ENCODE results near the gene CASKIN2.
"Not testable (repeated sequence)": the region's sequence is repeated elsewhere in the genome, so short reads cannot be mapped to it uniquely, and the experiment has no call there.

Gene CASKIN2

GRCh38 chr17:75459590-75460267 lies 55.6 kb downstream of the CASKIN2 start:
- Histone ChIP-seq H3K4me1 (ENCODE audit: control insufficient read depth in 5 of 5, insufficient read depth in 5 of 5, low read length in 5 of 5) (peaks cover 7 to 51% (median 45%) of the 10 kb centered on the region in 5 donors), H3K27me3 (ENCODE audit: control insufficient read depth in 5 of 5, insufficient read depth in 4 of 5, low read length in 5 of 5) (no peaks in the 10 kb centered on the region), H3K36me3 (ENCODE audit: control insufficient read depth in 5 of 5, insufficient read depth in 5 of 5, low read length in 5 of 5) (no peaks in the 10 kb centered on the region), H3K9me3 (ENCODE audit: control insufficient read depth in 5 of 5, low read length in 5 of 5) (no peaks in the 10 kb centered on the region), H3K27ac (ENCODE audit: low read depth, low read length) (peak overlapping the region; percentile 93), H3K4me3 (ENCODE audit: low read depth in 1 of 5, low read length in 5 of 5) (peak overlapping the region in 2 of 5 donors; percentile 7 to 15), H3K9ac (ENCODE audit: low read length in 5 of 5) (peak overlapping the region; percentile 23 to 80 (median 71))

- H3K9ac ChIP-seq (ENCODE audit: low read length in 5 of 5), result peak overlapping the region in 4 of 5 donors; percentile 66 to 80 (median 74)
- H3K9me3 ChIP-seq (ENCODE audit: control insufficient read depth in 5 of 5, low read length in 5 of 5), result no peaks in the 10 kb centered on the region
- peaks cover 7 to 51% (median 45%) of the 10 kb centered on the region in 5 donors for H3K4me1 ChIP-seq (ENCODE audit: control insufficient read depth in 5 of 5, insufficient read depth in 5 of 5, low read length in 5 of 5)
- H3K27me3 ChIP-seq (ENCODE audit: control insufficient read depth in 5 of 5, insufficient read depth in 4 of 5, low read length in 5 of 5), result no peaks in the 10 kb centered on the region
- H3K27ac ChIP-seq (ENCODE audit: low read depth, low read length), result peak overlapping the region; percentile 93
- H3K36me3 ChIP-seq (ENCODE audit: control insufficient read depth in 5 of 5, insufficient read depth in 5 of 5, low read length in 5 of 5), result no peaks in the 10 kb centered on the region
- H3K4me3 ChIP-seq (ENCODE audit: low read depth in 1 of 5, low read length in 5 of 5), result no peak overlapping the region
Observed at GRCh38 chr17:75459246-75459589, 56.1 kb downstream of the CASKIN2 start.

GRCh38 chr17:75457047-75457654 lies 58.2 kb downstream of the CASKIN2 start:
- no peaks in the 10 kb centered on the region for H3K36me3 ChIP-seq (ENCODE audit: control insufficient read depth in 5 of 5, insufficient read depth in 5 of 5, low read length in 5 of 5)
- no peaks in the 10 kb centered on the region for H3K9me3 ChIP-seq (ENCODE audit: control insufficient read depth in 5 of 5, low read length in 5 of 5)
- H3K9ac ChIP-seq (ENCODE audit: low read length in 5 of 5), result peak overlapping the region; percentile 73 to 97 (median 90)
- peaks cover 7 to 50% (median 45%) of the 10 kb centered on the region in 5 donors for H3K4me1 ChIP-seq (ENCODE audit: control insufficient read depth in 5 of 5, insufficient read depth in 5 of 5, low read length in 5 of 5)
- H3K27ac ChIP-seq (ENCODE audit: low read depth, low read length), result peak overlapping the region; percentile 88
- no peaks in the 10 kb centered on the region for H3K27me3 ChIP-seq (ENCODE audit: control insufficient read depth in 5 of 5, insufficient read depth in 4 of 5, low read length in 5 of 5)
- H3K4me3 ChIP-seq (ENCODE audit: low read depth in 1 of 5, low read length in 5 of 5), result peak overlapping the region; percentile 78 to 95 (median 93)

GRCh38 chr17:75456417-75457046 lies 58.8 kb downstream of the CASKIN2 start, which contains the start of gene TMEM94:
Gene TMEM94 (plus strand): TSS chr17:75456635. CDS start chr17:75471906, 15,271 bp downstream.
- H3K27ac ChIP-seq (ENCODE audit: low read depth, low read length), result peak within 1 kb of the TSS; percentile 88
- H3K4me1 ChIP-seq (ENCODE audit: control insufficient read depth in 5 of 5, insufficient read depth in 5 of 5, low read length in 5 of 5), result peaks cover 7 to 50% (median 45%) of the 10 kb centered on the region in 5 donors
- H3K4me3 ChIP-seq (ENCODE audit: low read depth in 1 of 5, low read length in 5 of 5), result peak within 1 kb of the TSS; percentile 78 to 95 (median 93)
- H3K9ac ChIP-seq (ENCODE audit: low read length in 5 of 5), result peak within 1 kb of the TSS; percentile 73 to 97 (median 90)
- H3K27me3 ChIP-seq (ENCODE audit: control insufficient read depth in 5 of 5, insufficient read depth in 4 of 5, low read length in 5 of 5), result no peaks in the 10 kb centered on the region
- H3K36me3 ChIP-seq (ENCODE audit: control insufficient read depth in 5 of 5, insufficient read depth in 5 of 5, low read length in 5 of 5), result no peaks in the 10 kb centered on the region
- no peaks in the 10 kb centered on the region for H3K9me3 ChIP-seq (ENCODE audit: control insufficient read depth in 5 of 5, low read length in 5 of 5)

- Histone ChIP-seq H3K9me3 (ENCODE audit: control insufficient read depth in 5 of 5, low read length in 5 of 5) (no peaks in the 10 kb centered on the region), H3K4me3 (ENCODE audit: low read depth in 1 of 5, low read length in 5 of 5) (peak overlapping the region; percentile 78 to 95 (median 93)), H3K4me1 (ENCODE audit: control insufficient read depth in 5 of 5, insufficient read depth in 5 of 5, low read length in 5 of 5) (peaks cover 7 to 50% (median 45%) of the 10 kb centered on the region in 5 donors), H3K36me3 (ENCODE audit: control insufficient read depth in 5 of 5, insufficient read depth in 5 of 5, low read length in 5 of 5) (no peaks in the 10 kb centered on the region), H3K9ac (ENCODE audit: low read length in 5 of 5) (peak overlapping the region; percentile 48 to 97 (median 77)), H3K27me3 (ENCODE audit: control insufficient read depth in 5 of 5, insufficient read depth in 4 of 5, low read length in 5 of 5) (no peaks in the 10 kb centered on the region), H3K27ac (ENCODE audit: low read depth, low read length) (peak overlapping the region; percentile 88)
Observed at GRCh38 chr17:75456039-75456416, 59.3 kb downstream of the CASKIN2 start.

- H3K36me3 ChIP-seq (ENCODE audit: control insufficient read depth in 5 of 5, insufficient read depth in 5 of 5, low read length in 5 of 5); H3K9ac ChIP-seq (ENCODE audit: low read length in 5 of 5); H3K27ac ChIP-seq (ENCODE audit: low read depth, low read length); H3K9me3 ChIP-seq (ENCODE audit: control insufficient read depth in 5 of 5, low read length in 5 of 5); H3K4me3 ChIP-seq (ENCODE audit: low read depth in 1 of 5, low read length in 5 of 5); H3K27me3 ChIP-seq (ENCODE audit: control insufficient read depth in 5 of 5, insufficient read depth in 4 of 5, low read length in 5 of 5): not testable (repeated sequence)
- peaks cover 7 to 38% (median 34%) of the 10 kb centered on the region in 5 donors for H3K4me1 ChIP-seq (ENCODE audit: control insufficient read depth in 5 of 5, insufficient read depth in 5 of 5, low read length in 5 of 5)
Observed at GRCh38 chr17:75454672-75455071, 60.7 kb downstream of the CASKIN2 start.

- Histone ChIP-seq H3K4me3 (ENCODE audit: low read depth in 1 of 5, low read length in 5 of 5) (no peak overlapping the region), H3K27ac (ENCODE audit: low read depth, low read length) (no peak overlapping the region), H3K9ac (ENCODE audit: low read length in 5 of 5) (no peak overlapping the region), H3K4me1 (ENCODE audit: control insufficient read depth in 5 of 5, insufficient read depth in 5 of 5, low read length in 5 of 5) (peaks cover 5 to 33% (median 29%) of the 10 kb centered on the region in 5 donors), H3K27me3 (ENCODE audit: control insufficient read depth in 5 of 5, insufficient read depth in 4 of 5, low read length in 5 of 5) (no peaks in the 10 kb centered on the region), H3K9me3 (ENCODE audit: control insufficient read depth in 5 of 5, low read length in 5 of 5) (no peaks in the 10 kb centered on the region), H3K36me3 (ENCODE audit: control insufficient read depth in 5 of 5, insufficient read depth in 5 of 5, low read length in 5 of 5) (no peaks in the 10 kb centered on the region)
Observed at GRCh38 chr17:75454193-75454592, 61.1 kb downstream of the CASKIN2 start.

- no peak overlapping the region for H3K9ac ChIP-seq (ENCODE audit: low read length in 5 of 5)
- no peaks in the 10 kb centered on the region for H3K9me3 ChIP-seq (ENCODE audit: control insufficient read depth in 5 of 5, low read length in 5 of 5)
- peaks cover 0 to 2% (median 0%) of the 10 kb centered on the region in 5 donors for H3K4me1 ChIP-seq (ENCODE audit: control insufficient read depth in 5 of 5, insufficient read depth in 5 of 5, low read length in 5 of 5)
- no peak overlapping the region for H3K27ac ChIP-seq (ENCODE audit: low read depth, low read length)
- no peaks in the 10 kb centered on the region for H3K27me3 ChIP-seq (ENCODE audit: control insufficient read depth in 5 of 5, insufficient read depth in 4 of 5, low read length in 5 of 5)
- H3K4me3 ChIP-seq (ENCODE audit: low read depth in 1 of 5, low read length in 5 of 5), result no peak overlapping the region
- H3K36me3 ChIP-seq (ENCODE audit: control insufficient read depth in 5 of 5, insufficient read depth in 5 of 5, low read length in 5 of 5), result no peaks in the 10 kb centered on the region
Observed at GRCh38 chr17:75450270-75450669, 65.1 kb downstream of the CASKIN2 start.
